NCI-H526 (cell line): Measurements from ENCODE around the gene RNASE7.
A peak's percentile ranks its signal among the peaks of the same experiment; 100 is the strongest.

Experiments
- DNase-seq, 2 experiments: peaks; one replicate each; lab custom pipeline; 2025; lab: John Stamatoyannopoulos, UW

RNASE7 gene

DNA sequence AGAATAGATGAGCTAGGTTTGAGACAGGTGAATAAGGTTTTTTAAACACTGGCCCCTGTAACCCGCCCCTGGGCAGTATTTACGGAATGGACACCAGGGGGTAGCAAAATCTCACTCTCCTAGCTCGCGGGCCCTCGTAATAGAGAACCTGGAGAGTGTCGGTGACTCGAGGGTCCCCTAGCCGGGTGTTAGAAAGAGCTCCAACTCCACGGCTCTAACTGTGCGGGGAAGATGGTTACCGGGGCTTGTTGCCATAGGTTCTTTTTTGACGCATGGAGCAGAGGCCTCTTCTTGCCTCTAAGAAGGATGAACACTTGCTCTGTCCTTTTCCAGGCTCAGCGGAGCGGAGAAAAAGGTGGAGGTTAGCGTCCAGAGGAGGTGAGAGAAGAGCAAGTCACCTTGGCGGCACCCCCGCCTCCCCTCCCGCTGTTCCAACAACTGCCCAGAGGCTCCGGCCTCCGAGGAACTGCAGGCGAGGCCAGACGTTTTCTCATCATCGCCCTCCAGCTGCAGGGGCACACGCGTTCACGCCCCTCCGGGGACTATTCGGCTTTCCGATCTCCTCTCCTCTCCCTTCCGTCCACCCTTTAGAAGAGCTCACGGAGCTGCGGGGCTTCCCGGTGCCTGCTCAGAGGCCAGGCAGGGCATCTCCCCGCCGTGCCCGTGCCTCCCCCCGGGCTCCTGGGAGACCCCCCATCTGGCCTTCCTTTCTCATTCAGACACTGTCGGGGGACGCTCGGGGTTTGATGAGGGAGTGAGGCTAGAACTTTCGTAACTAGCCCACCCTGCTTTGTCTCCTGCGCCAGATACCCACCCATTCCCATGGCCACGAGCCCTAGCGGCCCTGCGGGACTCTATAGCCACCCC lies 26.6 kb downstream of the RNASE7 start:
- DNase-seq: peak; percentile 30 to 81

DNA sequence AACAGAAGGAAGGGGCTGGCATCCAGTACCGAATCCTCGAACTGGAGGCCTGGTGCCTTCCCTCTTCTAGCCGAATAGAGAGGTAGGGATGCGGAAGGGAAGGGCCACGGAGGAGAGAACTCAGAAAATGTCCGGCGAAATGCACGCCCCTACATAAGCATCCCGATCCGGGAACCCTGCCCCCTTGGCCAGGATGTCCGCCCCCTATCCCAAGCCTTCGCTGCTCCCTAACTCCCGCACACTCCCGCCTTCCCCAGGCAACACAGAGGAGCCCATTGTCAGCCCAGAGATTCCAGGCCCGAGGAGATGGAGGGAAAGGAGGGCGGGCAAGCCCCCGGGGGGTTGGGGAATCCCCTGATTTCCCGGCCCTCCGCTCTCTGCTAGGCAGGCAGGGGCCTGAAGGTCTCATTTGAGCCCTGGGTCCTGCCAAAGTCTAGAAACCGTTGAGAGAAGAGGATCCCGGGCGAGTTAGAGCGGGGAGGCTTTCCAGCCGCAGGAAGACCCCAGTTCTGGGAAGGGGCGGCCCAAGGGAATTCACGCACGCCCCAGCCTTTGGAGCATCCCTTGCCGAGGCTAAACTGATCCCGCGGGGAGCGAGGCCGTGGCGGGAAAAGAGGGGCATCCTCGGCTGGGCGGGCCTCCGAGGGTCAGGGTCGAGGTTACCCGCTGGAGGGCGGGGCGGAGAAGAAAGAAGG lies 27.4 kb downstream of the RNASE7 start:
- peak in 1 of 2 experiments; percentile 66 for DNase-seq

DNA sequence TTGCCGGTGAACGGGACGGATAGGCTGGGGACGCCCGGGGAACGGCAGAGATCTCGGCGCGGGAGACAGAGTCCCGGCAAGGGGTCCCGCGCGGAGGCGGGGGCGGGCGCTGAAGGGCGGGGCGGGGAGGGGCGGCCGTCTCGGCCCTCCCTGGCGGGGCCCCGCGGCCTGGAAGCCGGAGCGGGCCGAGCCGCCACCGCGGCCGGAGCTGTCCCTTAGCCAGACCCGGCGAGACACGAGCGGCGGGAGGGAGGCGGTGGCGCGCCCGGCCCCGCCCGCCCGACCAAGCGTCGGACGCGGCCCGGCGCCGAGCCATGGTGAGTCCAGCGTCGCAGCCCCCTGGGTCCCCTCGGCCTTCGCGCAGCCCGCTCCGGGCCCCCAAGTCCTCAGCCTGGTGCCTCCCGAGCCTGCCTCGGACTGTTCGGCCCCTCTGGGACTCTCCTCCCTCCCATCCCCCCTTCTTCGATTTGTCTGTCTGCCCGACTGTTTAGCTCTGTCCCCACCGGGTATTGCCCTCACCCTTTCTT lies 28.0 kb downstream of the RNASE7 start, which contains the start of gene ARHGEF40:
TSS of gene ARHGEF40 (plus strand) at position 222 of the 527 bp plus-strand sequence. CDS start at position 315, 93 bp downstream.
- DNase-seq: peak in 1 of 2 experiments; percentile 66

DNA sequence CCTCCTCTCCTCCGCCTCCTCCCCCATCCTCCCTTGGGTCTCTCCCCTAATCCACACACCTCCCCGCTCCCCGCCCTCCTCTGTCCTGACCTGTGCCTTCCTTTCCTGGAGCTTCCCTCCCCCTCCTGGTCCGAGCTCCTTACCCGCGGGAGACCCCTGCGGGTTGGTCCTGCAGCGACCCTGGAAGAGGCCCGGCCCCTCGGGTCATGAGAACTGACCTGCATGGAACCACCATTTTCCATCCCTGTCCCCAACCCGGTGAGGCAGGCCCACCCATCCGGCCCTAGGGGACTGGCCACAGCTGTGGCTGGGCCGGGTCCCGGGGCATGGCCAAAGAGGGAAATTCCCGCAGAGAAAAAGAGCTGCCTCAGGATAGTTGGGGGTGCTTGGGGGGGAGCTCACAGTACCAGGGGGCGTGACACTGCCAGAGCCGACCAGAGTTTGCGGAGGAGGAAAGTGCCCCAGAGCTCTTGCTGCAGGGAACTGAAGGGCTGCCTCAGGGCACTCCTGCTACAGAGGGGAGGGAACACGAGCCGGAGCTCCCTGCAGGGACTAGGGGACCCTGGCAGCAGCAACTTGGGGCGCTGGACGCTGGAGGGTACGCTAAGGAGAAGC lies 28.6 kb downstream of the RNASE7 start:
- DNase-seq: peak in 1 of 2 experiments; percentile 64

DNA sequence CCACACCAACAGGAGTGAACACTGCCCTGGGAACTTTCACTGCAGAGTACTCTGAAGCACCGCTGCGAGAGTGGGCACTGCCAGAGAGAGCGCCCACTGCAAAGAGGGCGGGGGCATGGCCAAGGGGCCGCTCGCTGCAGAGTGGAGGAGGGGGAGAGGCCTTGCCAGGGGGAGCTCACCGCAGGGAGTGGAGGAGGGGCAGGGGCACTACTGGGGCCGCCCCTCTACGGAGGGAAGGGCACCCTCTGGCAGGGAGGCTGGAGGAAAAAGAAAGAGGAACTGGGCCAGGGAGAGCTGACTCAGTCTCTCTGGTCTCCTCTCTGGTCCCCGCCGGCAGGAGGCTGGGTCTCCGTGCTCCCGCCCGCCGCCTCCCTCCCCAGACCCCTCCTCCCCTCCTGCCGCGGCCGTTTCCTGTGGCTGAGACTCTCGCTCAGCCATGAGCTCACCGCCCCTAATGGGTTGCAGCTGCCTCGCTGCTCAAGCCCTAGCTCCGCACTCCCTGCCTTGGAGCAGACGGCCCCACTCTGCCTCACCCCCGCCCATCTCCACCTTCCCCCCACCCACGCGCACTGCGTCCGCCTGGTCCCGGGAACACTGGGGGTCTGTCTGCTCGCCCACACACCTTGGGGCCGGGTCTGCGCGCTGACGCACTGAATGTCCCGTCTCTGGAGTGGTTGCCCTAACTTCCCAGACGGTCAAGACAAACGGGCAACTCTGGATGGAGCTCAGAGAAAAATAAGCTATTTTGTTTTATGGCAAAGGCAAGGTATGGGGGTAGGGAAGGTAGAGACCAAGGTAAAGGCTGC lies 29.3 kb downstream of the RNASE7 start:
- DNase-seq: peak; percentile 32 to 86

DNA sequence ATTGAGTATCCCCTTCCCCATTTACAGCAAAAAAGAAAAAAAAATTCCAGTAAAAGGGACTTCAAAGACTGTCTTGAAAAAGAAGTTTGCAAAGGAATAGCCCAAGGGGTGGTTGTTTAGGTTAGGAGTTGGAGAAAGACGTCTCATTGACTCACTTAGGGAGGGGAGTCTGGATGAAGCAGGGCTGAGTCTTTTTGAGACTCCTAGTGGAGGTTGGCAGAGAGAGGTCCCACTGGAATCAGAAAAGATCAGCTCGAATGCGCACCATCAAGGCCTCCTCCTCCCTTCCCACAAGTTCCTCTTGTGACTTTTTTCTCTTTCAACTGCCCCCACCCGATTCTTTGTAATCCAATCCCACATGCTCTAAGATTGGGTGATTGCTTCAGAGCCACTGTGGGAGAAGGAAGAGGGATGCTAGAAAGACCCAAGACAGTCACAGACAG lies 29.9 kb downstream of the RNASE7 start:
- no peak for DNase-seq

DNA sequence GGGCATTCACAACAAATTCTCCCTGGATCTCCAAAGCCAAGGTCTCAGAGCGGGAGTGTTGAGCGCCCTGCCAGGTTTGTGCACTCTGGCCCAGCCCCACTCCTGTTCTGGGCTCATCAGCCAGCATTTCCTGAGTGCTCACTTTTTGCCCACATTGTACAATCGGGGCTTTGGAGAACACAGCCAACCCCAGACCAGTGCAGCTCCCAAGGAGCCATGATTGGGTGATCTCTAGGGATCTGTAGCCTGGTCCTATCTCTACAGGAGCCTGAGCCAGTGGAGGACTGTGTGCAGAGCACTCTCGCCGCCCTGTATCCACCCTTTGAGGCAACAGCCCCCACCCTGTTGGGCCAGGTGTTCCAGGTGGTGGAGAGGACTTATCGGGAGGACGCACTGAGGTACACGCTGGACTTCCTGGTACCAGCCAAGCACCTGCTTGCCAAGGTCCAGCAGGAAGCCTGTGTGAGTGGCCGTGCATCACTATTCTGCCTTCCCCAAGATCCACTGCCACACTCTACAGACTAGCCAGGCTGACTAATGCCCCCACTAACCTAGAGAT lies 30.7 kb downstream of the RNASE7 start:
- no peak for DNase-seq

DNA sequence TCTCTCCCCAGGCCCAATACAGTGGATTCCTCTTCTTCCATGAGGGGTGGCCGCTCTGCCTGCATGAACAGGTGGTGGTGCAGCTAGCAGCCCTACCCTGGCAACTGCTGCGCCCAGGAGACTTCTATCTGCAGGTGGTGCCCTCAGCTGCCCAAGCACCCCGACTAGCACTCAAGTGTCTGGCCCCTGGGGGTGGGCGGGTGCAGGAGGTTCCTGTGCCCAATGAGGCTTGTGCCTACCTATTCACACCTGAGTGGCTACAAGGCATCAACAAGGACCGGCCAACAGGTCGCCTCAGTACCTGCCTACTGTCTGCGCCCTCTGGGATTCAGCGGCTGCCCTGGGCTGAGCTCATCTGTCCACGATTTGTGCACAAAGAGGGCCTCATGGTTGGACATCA lies 31.8 kb downstream of the RNASE7 start:
- DNase-seq: no peak

DNA sequence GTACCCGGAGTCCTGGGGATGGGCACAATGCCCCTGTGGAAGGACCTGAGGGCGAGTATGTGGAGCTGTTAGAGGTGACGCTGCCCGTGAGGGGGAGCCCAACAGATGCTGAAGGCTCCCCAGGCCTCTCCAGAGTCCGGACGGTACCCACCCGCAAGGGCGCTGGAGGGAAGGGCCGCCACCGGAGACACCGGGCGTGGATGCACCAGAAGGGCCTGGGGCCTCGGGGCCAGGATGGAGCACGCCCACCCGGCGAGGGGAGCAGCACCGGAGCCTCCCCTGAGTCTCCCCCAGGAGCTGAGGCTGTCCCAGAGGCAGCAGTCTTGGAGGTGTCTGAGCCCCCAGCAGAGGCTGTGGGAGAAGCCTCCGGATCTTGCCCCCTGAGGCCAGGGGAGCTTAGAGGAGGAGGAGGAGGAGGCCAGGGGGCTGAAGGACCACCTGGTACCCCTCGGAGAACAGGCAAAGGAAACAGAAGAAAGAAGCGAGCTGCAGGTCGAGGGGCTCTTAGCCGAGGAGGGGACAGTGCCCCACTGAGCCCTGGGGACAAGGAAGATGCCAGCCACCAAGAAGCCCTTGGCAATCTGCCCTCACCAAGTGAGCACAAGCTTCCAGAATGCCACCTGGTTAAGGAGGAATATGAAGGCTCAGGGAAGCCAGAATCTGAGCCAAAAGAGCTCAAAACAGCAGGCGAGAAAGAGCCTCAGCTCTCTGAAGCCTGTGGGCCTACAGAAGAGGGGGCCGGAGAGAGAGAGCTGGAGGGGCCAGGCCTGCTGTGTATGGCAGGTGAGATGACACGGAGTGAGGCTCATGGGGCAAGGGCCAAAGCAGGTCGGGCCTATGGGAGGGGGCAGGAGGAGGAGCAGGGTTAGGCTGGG lies 32.5 kb downstream of the RNASE7 start:
- DNase-seq: no peak

DNA sequence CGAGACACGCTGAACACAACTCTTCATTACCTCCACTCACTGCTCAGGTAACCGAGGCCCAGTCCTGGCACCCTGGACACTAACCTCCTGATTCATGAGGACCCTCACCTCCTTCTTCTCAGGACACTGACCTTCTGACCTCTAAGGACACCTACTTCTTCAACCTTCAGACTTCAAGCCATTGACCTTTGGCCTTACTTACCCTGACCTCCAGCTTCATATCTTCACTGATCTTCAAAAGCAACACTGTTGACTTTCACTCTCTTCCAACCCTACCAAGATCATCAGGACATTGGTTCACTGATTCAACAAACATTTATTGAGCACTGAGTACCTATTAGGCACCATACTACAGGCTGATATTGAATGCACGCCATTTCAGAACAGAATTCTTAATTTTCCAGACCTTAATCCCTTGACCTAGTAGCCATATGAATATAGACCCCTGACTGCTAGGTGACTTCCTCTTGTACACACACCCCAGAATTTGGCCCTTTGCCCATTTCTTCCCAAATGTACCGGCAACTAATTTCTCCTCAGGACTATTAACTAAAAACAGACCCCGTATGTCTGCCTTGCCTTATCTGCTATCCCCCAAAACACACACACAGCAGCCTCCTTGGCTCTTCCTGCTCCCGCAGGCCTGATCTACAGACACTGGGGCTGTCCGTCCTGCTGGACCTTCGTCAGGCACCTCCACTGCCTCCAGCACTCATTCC lies 33.7 kb downstream of the RNASE7 start:
- DNase-seq: no peak

DNA sequence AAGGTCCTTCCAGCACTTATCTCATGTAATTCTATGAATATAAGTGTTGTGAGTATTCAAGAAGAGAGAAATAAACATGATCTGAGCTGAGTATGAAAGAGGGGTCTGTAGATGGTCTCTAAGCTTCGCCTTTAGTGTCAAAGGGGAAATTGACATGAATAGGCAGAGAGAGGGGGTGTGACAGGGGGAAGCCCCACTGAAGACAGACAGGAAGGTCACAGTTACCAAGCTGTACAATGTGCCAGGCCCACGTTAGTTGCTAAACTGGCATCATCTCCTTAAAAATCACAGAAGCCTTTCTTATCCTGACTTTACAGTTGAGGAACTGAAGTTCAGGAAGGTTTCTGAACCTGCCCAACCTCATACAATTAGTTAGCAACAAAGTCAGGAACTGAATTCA lies 35.5 kb downstream of the RNASE7 start:
- DNase-seq: no peak

DNA sequence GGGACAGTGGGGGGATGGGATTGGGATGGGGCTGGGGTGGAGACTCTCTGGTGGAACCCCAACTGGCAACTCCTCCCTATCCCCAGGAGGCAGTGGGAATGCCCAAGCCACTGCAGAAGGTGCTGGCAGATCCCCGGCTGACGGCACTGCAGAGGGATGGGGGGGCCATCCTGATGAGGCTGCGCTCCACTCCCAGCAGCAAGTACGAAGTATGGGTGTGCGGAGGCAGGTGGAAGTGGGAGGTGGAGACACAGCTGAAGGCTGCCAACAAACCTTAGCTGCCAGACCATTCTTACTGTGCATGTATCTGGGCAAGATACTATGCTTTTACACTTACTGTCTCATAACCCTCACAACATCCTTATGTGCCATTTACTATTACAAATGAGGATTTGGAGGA lies 36.1 kb downstream of the RNASE7 start:
- DNase-seq: no peak

DNA sequence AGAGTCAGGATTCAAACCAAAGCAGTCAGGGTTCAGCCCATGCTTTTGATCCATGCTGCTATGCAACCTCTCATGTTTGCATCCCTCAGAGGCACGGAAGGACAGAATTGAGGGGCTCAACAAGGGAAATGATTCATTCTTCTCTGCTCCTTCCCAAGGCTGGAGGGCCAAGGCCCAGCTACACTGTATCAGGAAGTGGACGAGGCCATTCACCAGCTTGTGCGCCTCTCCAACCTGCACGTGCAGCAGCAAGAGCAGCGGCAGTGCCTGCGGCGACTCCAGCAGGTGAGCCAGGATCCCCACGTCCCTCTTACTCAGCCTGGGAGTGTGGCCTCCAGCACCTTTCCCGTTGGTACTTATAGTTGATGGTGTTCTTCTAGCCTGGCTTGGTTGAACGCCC lies 36.6 kb downstream of the RNASE7 start:
- DNase-seq: no peak

DNA sequence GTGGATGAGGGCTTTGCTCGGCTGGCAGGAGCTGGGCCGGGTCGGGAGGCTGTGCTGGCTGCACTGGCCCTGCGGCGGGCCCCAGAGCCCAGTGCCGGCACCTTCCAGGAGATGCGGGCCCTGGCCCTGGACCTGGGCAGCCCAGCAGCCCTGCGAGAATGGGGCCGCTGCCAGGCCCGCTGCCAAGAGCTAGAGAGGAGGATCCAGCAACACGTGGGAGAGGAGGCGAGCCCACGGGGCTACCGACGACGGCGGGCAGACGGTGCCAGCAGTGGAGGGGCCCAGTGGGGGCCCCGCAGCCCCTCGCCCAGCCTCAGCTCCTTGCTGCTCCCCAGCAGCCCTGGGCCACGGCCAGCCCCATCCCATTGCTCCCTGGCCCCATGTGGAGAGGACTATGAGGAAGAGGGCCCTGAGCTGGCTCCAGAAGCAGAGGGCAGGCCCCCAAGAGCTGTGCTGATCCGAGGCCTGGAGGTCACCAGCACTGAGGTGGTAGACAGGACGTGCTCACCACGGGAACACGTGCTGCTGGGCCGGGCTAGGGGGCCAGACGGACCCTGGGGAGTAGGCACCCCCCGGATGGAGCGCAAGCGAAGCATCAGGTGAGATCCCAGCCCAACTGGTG lies 39.5 kb downstream of the RNASE7 start:
- no peak for DNase-seq

DNA sequence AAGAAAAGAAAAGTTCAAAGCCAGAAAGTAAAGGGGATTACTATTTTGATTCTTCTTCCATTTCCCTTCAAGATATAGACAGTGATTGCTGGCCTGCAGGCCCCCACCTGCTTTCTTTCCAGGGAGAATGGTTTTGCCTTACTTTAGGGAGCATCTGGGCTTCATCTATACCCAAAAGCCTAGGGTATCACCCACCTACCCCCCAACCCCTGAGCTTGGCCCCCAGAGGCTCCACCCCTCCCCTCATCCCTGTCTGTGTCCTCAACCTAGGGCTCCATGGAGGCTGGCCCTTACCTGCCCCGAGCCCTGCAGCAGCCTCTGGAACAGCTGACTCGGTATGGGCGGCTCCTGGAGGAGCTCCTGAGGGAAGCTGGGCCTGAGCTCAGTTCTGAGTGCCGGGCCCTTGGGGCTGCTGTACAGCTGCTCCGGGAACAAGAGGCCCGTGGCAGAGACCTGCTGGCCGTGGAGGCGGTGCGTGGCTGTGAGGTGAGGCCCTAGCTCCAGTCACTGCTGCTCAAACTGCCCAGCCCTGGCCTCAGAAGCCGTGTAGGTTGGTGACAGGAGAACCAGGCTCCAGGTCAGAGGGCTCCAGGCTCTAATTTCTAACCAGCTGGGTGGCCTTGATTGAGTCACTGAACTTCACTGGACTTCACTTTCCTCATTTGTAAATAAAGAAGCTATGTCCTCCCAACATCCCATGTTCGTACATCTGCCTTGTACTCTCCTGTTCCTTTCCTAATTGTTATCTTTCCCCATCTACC lies 41.6 kb downstream of the RNASE7 start:
- no peak for DNase-seq

DNA sequence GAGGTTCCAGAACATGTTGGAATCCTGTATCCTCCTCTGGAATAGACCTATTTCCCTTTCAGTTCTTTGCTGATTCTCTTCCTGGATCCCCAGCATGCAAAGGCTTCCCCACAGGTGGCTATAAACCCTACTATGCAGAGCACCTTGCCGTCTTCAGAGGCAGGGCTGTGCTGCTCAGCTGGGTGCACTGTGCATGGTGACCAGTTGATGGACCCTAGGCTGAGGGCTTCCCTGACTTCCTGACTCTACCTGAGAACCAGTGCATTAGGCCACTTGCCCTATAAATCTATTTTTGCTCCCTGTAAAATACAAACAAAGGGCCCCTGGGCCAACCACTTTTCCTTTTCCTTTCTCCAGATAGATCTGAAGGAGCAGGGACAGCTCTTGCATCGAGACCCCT lies 42.2 kb downstream of the RNASE7 start:
- DNase-seq: no peak

DNA sequence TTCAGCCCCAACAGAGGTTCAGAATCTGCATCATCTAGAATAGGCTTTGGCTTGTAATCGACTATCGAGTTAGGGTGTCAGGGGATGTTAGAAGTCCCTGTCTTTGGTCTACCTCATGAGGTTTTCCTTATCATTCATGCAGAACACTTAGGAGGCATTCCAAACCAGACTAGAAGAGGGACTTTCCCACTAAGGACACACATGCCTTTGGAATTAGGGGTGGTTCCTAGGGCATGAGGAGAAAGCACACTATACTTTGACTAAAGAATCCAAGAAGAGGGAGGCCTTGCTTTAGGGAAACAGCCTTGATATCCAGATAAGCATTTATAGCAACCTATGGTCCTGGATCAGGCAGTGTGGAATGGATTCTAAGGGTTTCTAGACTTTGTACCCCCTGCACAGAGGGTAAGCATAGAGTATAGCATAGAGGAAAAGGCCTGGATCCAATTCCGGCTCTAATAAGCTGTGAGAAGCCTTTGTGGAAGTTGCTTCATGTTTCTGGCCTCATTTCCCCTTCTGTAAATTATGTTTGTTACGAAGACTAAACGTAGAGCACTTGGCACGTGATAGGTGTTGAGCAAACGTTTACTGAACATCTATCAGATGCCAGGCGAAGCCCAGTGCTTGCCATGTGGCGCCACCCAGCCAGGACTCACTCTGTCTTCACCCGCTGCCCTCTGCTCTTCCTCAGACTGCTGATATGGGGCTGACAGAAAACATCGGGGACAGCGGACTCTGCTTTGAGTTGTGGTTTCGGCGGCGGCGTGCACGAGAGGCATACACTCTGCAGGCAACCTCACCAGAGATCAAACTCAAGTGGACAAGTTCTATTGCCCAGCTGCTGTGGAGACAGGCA lies 43.1 kb downstream of the RNASE7 start:
- DNase-seq: no peak
